HPDE6-E6E7 (cell line): ENCODE data around the gene ADD2.

ENCODE experiments used
- DNase-seq: peaks from one replicate; pipeline ENCODE4 v3.0.0; 2011; ENCODE audit warnings: missing footprints; ENCODE audit errors: extremely low spot score

The ADD2 gene

DNA sequence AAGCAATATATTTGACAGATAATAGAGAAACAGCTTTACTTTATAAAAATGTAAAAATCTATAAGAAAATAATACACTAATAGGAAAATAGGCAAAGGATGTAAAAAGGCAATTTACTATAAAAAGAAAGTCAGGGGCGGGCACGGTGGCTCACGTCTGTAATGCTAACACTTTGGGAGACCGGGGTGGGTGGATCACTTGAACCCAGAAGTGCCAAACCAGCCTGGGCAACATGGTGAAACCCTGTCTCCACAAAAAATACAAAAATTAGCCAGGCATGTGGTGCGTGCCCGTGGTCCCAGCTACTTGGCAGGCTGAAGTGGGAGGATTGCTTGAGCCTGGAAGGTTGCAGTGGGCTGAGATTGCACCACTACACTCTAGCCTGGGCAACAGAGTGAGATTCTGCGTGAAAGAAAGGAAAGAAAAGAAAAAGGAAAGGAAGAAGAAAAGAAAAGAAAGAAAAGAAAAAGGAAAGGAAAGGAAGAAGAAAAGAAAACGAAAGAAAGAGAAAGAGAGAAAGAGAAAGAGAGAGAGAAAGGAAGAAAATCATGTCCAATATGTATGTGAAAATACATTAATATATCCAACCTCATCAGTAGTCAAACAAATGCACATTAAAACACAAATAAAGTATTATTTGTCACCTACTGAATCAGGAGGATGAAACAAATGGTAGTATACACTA lies 65.1 kb downstream of the ADD2 start:
- no peak for DNase-seq

DNA sequence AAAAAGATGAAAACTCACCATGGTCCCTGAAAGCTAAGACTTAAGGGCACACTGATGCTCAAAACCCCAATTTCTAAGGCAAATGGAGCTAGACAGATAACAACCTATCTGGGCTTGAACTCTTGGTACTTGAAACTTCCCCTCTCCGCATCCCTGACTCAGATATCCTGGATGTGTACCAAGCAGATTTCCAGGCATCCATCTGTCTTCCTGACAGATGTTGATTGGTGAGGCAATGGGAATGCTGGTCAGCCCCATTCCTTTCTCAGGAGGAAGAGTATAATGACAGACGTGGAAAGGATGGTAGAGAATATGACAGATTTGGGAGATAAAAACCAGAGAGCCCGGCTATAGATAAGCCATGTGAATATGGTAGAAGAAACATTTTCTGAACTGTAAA lies 69.2 kb downstream of the ADD2 start:
- no peak for DNase-seq

DNA sequence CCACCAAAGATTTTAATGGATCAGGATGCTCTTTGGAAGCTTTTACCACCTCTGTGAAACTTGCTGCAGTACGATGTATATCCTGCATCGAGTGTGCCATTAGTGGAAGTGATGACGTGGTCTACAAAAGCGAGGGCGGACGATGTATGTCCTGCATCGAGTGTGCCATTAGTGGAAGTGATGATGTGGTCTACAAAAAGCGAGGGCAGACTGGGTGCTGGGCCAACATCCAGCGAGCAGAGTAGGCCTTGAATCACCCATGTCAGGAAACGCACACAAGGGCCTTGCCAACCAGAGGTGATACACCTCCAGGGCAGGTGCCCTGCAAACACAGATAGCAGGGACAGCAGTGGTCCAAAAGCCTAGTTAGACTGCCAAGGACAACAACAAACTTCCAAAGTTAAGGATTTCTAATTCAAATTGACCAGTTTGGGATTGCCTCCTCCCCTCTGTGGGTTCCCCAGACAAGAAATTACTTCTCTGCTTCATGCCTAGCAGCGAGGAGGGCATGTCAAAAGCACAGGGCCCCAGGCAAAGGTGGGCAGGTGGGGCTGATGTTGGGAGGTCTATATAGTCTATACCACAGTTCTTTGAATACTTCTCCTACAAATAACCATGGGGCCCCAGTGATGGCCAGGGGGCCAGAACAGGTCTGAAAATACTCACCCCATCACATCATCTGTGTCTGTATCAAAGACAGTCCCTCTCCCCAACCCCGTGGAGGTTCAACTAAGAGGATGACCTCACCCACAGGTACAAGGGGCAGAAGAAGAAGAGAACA lies 70.2 kb downstream of the ADD2 start:
- no peak for DNase-seq

DNA sequence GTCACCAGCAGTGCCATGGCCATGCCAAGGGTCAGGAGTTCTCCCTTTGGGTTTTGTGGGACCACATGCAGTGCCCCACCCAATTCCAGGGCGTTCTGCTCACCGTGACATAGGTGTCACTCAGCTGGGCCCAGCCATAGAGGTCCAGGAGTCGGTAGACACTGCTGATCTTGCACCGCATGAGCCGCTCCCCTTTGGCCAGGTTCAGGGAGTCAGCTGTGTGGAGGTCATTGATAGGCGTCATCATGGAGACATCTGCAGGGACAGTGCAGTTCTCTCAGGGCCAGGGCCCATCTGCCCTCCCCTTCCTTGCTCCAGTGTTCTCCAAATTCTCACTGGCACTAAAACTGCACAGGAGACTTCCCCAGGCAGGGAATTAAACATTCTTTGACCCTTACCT lies 71.9 kb downstream of the ADD2 start:
- no peak for DNase-seq

DNA sequence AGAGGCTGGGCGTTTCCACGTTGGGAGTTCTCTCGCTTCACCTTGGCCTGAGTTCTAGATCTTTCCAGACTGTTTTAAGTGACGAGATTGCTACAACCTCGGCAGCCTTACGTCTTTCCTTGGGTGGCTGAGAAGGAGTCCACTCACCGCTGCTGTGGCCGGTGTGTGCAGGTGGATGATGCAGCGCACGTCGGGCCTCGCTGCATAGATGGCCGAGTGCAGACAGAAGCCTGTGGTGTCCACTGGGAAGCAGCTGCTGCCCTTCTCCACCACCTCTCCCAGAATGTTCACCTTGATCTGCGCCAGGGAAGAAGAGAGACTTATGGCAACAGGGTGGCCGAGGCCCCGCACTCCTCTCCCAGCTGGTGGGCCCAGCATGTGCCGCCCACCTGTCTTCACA lies 75.7 kb downstream of the ADD2 start:
- DNase-seq, result no peak

DNA sequence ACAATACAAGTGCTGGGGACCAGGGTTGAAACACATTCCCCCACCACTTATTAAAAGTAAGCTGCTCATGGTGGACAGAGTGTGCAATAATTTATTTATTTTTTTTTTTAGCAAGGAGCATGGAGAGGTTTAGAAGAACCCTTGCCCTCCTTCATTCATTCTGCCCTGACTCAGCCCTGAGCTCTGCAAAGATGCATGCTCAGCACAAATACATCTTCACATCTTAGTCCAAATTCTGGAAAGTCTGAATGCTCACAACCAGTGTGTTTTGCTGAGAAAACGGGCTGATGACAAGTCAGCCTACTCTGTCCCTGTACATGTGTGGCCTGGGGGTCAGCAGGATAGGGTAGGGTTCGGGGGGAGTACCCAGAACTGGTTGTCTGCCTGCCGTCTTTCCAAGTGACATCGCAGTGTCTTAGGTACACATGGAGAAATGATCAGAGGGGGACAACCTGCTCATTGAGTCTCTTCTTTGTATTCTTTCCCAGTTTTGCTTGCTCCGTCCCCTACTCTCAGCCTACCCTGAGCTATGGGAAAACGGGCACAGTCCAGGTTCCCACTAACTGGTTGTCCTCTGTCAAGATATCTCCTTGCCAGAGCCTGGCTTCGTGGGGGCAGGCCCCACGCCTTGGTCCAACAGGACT lies 76.4 kb downstream of the ADD2 start:
- DNase-seq, result no peak

DNA sequence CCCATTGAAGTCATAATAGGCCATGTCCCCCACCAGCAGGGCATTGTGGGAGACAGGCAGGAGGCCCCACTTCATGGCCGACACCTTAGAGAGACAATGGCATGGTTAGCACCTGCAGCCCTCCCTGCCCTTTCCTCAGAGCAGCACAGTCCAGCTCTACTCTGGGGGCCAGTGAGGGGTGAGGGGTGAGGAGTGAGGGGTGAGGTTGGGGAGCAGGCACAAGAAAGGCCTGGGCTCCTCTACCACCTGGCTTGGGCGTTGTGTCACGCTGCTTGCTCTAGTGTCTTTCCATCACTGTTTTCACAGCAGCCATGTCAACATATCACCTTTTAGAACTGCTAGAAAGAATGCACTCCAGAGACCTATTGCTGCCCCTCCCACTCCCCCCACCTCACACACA lies 77.2 kb downstream of the ADD2 start:
- DNase-seq, result no peak

DNA sequence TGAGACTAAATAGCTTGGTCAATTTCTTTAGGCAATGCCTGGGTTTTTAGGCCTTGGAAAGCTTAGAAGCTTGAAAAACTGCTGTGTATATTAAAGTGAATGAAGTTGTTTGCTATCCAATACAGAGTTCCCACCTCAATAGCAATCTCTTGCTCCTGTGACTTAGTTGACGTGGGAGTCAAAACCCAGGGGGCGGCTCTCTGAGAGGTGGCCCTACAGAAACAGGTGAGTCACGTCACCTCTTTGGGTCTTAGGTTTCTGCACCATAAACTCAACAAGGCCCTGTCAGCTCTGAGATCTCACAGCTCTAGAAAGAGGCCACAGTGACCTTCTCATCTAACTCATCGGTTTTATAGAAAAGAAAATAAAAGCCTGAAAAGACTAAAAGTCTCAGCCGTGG lies 79.6 kb downstream of the ADD2 start:
- no peak for DNase-seq

DNA sequence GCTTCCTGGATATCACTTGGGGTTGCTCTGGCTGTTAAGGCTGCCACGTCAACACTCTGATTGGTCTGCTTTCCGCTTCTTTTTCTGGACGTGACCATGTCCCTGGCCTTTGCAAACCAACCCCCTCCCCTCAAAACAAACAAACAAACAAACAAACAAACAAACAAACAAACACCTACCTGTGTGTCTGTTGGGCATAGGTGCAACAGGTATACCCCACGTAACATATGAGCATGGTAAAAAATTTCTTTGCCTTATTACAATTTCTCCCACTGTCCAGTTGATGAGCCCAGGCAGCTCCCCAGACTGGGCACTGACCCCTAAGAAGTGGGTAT lies 80.6 kb downstream of the ADD2 start:
- DNase-seq, result no peak

DNA sequence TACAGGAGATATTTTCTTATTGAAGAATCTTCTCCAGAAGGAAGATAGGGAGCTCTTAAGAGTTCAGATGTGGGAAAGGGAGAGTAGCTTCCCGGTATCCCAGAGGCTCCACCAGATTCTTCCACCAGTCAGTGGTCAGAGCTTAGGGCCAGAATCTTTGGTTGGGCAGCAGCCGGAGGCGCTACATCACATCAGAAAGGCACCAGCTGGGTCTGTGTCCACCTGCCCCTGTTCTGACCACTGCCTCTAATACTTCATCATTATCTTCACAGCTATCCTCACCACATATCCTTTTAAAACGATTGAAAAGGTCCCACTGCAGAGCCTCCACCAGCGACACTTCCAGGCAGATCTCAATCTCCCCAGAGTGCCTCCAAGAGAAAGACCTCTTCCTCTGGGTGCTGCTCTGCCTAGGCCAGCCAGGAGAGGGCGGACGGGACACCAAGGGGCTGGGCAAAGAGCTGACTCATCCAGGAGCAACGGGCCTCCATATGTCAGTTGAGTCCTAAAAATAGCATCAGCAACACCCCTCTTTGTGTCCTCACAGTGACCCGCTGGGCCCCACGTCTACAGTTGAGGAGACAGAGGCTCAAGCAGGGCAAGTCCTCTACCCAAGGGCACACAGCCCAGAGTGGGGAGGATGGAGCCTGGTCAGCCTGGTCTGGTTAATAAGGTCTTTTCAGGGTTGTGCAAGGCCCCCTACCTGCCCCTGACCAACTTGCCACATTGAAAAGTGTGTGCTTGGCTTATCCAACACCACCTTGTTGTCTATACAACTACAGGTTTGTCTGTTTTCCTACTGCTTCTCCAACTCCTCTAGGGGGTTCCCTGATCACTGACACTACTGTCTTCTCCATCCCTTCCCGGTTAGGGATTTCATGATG lies 81.2 kb downstream of the ADD2 start:
- peak; percentile 83 for DNase-seq

DNA sequence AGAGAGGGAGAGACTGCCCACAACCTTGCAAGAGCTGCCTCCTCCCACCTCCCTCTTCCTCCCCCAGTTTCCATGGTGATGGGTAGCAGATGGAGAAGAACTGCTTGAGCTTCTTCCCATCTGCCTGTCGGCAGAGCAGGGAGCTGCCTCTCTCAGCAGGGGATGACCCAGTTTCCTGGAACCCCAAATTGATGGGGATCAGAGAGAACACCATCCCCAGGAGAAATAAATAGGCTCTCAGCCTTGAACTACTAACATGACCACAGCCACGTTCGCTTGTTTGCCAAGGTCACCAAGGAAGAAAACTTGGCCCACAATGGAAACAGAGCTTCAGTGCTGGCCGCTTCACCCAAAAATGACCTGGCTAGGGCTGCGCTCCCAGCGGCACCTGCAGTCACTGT lies 82.2 kb downstream of the ADD2 start:
- no peak for DNase-seq

DNA sequence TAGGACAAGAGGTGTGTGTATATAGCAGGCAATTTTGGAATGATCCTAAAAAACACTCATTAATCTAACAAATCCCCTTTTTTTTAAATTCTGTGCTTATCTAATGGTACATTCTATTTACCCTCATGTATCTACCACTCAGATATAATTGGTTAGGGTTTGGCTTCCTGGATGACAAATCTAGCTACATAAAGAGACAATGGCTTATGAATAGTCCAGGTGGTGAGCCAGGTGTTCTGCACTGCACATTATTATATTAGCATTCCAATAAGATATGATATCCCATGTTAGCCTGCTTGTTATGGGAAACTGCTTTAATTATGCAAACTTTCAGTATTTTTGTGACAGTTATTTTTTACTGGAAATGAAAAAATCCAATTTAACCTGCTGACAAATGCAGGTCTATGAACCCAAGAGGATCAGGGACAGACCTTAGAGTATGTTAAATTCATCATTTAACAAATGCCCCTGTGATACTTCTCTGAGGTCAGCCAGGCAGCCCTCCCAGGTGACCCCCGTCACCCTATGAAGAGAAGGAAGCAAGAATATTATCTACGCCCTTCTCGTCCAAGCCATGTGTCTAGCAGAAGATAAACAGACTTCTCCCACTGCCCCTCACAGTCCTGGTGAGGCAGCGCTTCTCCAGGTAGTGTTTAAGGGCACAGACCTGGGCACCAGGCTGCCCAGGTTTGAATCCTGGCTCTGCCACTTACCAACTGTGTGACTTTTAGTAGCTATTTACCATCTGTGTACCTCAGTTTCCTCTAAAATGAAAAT lies 83.0 kb downstream of the ADD2 start:
- DNase-seq, result no peak

DNA sequence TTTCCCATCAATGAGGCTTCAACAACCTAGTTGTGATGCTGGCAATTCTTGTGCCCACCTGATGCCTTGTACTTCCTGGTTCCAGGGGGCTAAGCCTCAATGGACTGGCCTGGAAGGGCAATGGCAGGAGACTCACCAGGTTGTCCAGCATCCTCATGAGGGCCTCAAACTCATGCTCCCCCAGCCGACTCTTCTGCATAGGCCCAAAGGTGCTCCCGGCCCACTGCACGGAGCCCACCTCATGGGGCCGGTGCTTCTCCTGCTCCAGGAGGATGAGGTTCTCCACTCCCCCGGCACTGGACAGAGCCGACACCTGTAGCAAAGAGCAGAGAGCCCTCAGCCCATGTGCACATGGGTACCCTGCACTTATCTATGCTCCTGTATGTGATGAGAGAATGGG lies 84.5 kb downstream of the ADD2 start:
- no peak for DNase-seq

DNA sequence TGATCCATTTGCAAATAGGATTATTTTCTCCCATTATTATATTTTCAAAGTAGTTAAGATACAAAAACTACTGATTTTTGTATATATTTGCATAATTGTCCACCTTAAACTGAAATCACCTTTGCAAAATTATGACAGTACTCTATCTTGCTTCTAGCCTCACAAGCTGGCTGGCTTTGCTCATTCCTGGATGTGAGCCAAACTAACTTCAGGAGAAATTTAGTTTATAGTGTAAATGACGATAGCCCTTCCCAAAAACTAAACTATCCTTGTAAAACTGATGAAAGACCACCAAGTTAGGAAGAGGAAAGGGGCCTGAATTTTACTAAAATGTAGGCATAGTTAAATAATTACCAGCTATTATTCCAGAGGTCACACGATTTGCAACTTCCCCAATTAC lies 87.3 kb downstream of the ADD2 start:
- no peak for DNase-seq

DNA sequence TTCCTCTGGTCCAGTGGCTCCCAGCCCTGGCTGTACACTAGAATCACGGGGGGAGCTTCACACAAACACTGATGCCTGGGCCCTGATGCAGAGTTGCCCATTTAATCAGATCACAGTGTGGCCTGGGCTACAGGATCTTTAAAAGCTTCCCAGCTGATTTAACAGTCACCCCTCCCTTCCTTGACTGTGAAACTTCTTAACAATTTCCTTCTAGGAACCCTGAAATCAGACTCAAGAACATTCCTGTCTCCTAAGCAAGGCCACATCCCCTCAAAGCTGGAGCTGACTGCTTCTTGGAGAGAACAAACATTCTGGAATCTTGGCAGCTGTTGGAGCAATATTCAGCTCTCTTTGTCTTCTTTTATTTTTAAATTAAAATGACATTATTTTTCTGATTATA lies 88.7 kb downstream of the ADD2 start:
- DNase-seq, result no peak

DNA sequence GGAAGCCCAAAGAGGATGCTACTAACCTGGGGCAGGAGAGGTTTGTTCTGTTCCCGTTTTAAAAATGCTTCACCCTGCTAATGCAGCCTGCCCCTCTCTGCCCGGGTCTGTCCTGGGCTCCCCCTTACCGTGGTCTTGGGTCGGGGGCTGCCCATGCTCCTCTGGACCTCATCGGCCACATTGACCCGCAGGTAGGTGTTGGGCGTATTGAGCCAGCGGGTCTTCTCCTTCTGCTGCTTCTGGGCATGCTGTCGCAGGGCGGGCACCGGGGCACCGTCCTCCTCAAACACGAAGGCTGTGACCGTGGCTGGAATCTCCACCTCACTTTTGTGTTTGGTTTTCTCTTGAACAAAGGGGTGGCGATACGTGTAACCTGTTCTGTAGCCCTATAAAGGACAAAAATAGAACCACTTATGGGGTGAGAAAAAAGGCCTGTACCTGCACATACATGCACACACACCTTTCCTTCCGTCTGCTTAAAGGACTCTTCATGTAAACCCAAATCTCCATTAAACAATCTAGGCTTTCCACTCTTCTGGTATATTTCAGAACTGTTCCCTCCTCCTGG lies 89.3 kb downstream of the ADD2 start:
- DNase-seq, result no peak

DNA sequence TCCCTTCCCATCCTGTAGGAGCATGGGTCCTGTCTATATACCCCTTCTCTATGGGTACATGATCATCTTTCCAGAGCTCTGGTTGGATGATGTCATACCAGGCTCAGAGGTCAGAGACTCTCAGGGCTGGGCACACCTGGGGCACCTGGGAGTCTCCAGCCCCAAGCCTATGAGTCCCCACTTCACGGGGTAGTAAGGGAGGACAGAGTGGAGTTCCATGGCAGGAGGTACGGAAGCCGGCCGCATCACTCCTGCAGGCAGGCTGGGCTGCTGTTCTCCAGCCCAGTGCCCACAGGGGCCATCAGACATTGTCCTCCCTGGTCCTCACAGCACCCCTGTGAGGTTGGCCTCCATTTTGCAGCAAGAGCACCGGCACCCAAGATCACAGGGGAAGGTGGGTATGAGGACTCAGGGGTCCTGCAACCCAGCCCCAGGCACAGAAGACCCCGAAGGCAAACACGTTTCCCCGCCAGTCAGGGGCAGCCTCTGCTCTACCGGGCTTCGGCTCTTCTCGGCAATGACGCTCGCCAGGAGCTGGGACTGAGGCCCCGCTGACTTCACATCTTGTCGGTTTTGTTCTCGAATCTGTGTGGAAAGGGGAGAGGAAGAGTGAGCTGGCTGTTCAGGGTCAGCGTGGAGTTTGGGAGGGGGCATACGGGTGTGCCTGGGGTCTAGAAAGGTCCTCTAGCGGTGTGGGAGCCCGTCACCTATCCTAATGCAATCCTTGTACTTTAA lies 91.5 kb downstream of the ADD2 start:
- DNase-seq, result no peak

DNA sequence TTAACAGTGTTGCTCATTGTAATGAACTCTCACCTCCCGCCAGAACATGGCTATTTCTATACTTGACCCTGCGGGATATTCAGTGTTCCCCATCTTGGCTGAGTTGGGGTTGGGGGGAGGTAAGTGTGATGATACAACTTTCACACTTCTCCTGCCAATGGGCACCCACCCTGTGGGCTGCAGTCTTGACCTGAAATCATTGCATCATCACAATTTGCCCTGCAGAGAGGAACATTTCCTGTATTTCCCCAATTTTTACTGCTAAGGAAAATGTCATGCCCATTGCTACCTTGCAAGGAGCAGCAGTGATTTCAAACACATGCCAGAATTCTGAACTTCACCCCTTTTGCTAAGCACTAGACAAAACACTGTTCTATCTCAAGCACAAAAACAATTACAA lies 92.1 kb downstream of the ADD2 start:
- DNase-seq, result no peak

DNA sequence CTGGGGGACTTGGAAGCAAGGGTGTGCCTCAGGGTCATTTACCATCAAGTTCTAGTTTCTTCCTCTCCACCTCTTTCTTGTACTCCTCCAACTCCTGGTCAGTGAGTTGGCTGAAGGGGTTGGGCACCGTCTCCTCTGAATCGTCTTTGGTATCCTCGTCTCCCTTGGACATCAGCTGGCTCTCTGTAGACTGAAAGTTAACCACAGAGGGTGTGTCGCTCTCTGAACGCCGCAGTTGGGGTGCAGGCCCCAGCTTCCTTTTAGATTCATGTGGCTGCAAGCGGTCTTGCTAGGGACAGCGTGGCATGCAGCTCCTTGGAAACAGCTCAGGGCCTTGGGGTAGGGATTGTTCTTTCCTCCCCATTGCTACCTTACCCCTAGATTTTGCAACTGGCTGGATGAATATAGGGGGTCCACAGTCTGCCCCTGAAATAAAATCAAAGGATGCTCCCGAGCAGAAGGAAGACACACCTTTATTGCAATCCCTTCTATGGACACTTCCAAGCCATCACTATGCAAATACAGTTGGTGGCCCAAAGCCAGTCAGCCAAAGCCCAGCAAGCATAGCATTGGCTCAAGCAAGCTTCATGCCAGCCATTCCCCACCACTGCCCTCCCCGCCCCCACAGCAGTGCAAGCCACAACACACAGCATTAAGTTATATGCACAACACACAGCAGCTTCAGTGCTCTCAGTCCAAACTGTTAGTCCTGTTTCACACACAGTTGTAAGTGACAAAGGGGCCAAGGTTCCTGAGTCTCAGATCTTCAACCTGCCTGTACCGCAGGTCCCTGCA lies 93.2 kb downstream of the ADD2 start:
- no peak for DNase-seq
